ENCODE data around the gene SEZ6L.

SEZ6L gene

DNA sequence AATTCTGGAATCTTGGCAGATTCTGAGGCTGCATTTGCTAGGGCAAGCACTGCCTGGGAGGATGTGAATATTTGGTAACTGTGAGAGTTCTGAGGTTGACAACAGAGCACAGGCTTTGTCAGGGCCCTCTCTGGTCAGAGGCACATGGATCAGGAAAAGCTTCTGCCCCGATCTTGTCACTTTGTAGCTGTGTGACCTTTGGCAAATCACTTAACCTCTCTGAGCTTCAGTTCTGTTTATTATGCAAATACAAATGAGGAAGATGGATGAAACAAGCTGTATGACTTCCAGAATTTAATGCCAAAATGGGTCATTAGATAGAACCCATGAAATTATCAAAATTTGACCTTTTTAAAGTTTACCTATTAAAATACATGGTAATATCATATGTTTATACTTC is 94.9 kb downstream of the SEZ6L start:
- Histone ChIP-seq H3K36me3 (ENCODE audit: control insufficient read depth, low read length) (no peaks in the 10 kb centered on the region), H3K4me1 (ENCODE audit: control insufficient read depth, low read length) (no peaks in the 10 kb centered on the region), H3K9me2 (replicated peaks; ENCODE audit: control insufficient read depth, low read length) (no peaks in the 10 kb centered on the region), H3K4me2 (ENCODE audit: low read length) (no peak overlapping the region), H3F3A (ENCODE audit: control insufficient read depth, insufficient read depth) (no peaks in the 10 kb centered on the region), H3K9me3 (ENCODE audit: control insufficient read depth, insufficient read depth, low read length) (no peaks in the 10 kb centered on the region), H3K27me3 (ENCODE audit: control insufficient read depth, low read length) (no peaks in the 10 kb centered on the region), H3K27ac (ENCODE audit: low read depth, low read length) (no peak overlapping the region), H4K20me1 (ENCODE audit: control insufficient read depth, insufficient read depth, low read depth, low read length) (no peaks in the 10 kb centered on the region), H3K4me3 (ENCODE audit: low read length) (no peak overlapping the region), H3K79me2 (ENCODE audit: control insufficient read depth, low read length) (no peaks in the 10 kb centered on the region)
- TF ChIP-seq EZH2phosphoT487 (IDR thresholded peaks at IDR 0.05; ENCODE audit: borderline replicate concordance, low read length): no peak
- TF ChIP-seq, protein P1, sequence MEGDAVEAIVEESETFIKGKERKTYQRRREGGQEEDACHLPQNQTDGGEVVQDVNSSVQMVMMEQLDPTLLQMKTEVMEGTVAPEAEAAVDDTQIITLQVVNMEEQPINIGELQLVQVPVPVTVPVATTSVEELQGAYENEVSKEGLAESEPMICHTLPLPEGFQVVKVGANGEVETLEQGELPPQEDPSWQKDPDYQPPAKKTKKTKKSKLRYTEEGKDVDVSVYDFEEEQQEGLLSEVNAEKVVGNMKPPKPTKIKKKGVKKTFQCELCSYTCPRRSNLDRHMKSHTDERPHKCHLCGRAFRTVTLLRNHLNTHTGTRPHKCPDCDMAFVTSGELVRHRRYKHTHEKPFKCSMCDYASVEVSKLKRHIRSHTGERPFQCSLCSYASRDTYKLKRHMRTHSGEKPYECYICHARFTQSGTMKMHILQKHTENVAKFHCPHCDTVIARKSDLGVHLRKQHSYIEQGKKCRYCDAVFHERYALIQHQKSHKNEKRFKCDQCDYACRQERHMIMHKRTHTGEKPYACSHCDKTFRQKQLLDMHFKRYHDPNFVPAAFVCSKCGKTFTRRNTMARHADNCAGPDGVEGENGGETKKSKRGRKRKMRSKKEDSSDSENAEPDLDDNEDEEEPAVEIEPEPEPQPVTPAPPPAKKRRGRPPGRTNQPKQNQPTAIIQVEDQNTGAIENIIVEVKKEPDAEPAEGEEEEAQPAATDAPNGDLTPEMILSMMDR (IDR thresholded peaks at IDR 0.05; ENCODE audit: low read depth, low read length, poor library complexity, severe bottlenecking): no peak

DNA sequence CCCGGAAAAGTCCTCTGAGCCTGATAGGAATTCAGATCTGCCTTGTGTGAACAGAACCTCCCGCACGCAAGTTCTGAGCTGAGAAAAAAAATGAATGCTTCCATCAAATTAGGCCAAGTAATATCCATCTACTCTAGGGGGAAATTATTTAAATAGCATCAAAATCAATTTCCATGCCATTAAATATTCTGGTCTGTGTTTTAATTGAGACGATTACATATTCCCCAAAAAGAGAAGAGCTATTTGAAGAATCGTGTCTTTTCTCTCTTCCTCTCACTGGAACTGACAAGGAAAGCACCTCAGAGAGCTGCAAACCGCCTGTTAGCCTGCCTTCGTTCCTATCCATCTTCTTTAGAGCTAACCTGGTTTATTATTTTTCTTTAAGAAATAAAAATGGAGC is 96.0 kb downstream of the SEZ6L start:
- H3K36me3 ChIP-seq (ENCODE audit: control insufficient read depth, low read length): no peaks in the 10 kb centered on the region
- H3F3A ChIP-seq (ENCODE audit: control insufficient read depth, insufficient read depth): no peaks in the 10 kb centered on the region
- no peaks in the 10 kb centered on the region for H3K79me2 ChIP-seq (ENCODE audit: control insufficient read depth, low read length)
- H3K4me2 ChIP-seq (ENCODE audit: low read length): no peak overlapping the region
- no peaks in the 10 kb centered on the region for H3K9me3 ChIP-seq (ENCODE audit: control insufficient read depth, insufficient read depth, low read length)
- H4K20me1 ChIP-seq (ENCODE audit: control insufficient read depth, insufficient read depth, low read depth, low read length): no peaks in the 10 kb centered on the region
- no peaks in the 10 kb centered on the region for H3K27me3 ChIP-seq (ENCODE audit: control insufficient read depth, low read length)
- H3K4me3 ChIP-seq (ENCODE audit: low read length): no peak overlapping the region
- H3K27ac ChIP-seq (ENCODE audit: low read depth, low read length): no peak overlapping the region
- no peaks in the 10 kb centered on the region for H3K9me2 ChIP-seq (replicated peaks; ENCODE audit: control insufficient read depth, low read length)
- TF ChIP-seq, protein P1 (IDR thresholded peaks at IDR 0.05; ENCODE audit: low read depth, low read length, poor library complexity, severe bottlenecking): no peak
- TF ChIP-seq EZH2phosphoT487 (IDR thresholded peaks at IDR 0.05; ENCODE audit: borderline replicate concordance, low read length): no peak
- H3K4me1 ChIP-seq (ENCODE audit: control insufficient read depth, low read length): no peaks in the 10 kb centered on the region

DNA sequence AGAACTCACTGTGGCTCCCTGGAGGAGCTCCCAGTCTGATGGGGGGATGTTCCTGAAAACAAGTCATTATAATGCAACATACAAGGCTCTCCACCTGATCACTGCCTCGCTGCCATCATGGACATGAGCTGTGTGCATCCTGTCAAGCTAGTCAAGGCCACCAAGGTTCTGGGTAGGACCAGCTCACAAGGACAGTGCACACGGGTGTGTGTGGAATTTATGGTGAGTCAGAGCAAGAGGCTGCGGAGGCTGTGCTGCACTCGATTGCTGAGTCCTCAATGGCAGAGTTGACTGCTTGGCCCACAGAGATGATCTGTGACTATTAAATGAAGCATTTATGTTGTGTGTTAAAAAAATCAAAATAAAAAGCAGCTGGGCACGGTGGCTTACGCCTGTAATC is 96.6 kb downstream of the SEZ6L start:
- H3K4me2 ChIP-seq (ENCODE audit: low read length): no peak overlapping the region
- no peaks in the 10 kb centered on the region for H3K9me3 ChIP-seq (ENCODE audit: control insufficient read depth, insufficient read depth, low read length)
- H3K27me3 ChIP-seq (ENCODE audit: control insufficient read depth, low read length): no peaks in the 10 kb centered on the region
- H3F3A ChIP-seq (ENCODE audit: control insufficient read depth, insufficient read depth): no peaks in the 10 kb centered on the region
- no peak for TF ChIP-seq EZH2phosphoT487 (IDR thresholded peaks at IDR 0.05; ENCODE audit: borderline replicate concordance, low read length)
- TF ChIP-seq, protein P1 (IDR thresholded peaks at IDR 0.05; ENCODE audit: low read depth, low read length, poor library complexity, severe bottlenecking): no peak
- H3K4me3 ChIP-seq (ENCODE audit: low read length): no peak overlapping the region
- no peaks in the 10 kb centered on the region for H3K4me1 ChIP-seq (ENCODE audit: control insufficient read depth, low read length)
- no peaks in the 10 kb centered on the region for H3K36me3 ChIP-seq (ENCODE audit: control insufficient read depth, low read length)
- H3K27ac ChIP-seq (ENCODE audit: low read depth, low read length): no peak overlapping the region
- no peaks in the 10 kb centered on the region for H3K79me2 ChIP-seq (ENCODE audit: control insufficient read depth, low read length)
- no peaks in the 10 kb centered on the region for H3K9me2 ChIP-seq (replicated peaks; ENCODE audit: control insufficient read depth, low read length)
- H4K20me1 ChIP-seq (ENCODE audit: control insufficient read depth, insufficient read depth, low read depth, low read length): no peaks in the 10 kb centered on the region

- no peak for TF ChIP-seq EZH2phosphoT487 (IDR thresholded peaks at IDR 0.05; ENCODE audit: borderline replicate concordance, low read length)
- TF ChIP-seq, protein P1 (IDR thresholded peaks at IDR 0.05; ENCODE audit: low read depth, low read length, poor library complexity, severe bottlenecking): no peak
- Histone ChIP-seq H3K9me2 (replicated peaks; ENCODE audit: control insufficient read depth, low read length) (no peaks in the 10 kb centered on the region), H3K9me3 (ENCODE audit: control insufficient read depth, insufficient read depth, low read length) (no peaks in the 10 kb centered on the region), H3K36me3 (ENCODE audit: control insufficient read depth, low read length) (no peaks in the 10 kb centered on the region), H4K20me1 (ENCODE audit: control insufficient read depth, insufficient read depth, low read depth, low read length) (no peaks in the 10 kb centered on the region), H3K4me1 (ENCODE audit: control insufficient read depth, low read length) (no peaks in the 10 kb centered on the region), H3F3A (ENCODE audit: control insufficient read depth, insufficient read depth) (no peaks in the 10 kb centered on the region), H3K79me2 (ENCODE audit: control insufficient read depth, low read length) (no peaks in the 10 kb centered on the region), H3K27ac (ENCODE audit: low read depth, low read length) (no peak overlapping the region), H3K4me3 (ENCODE audit: low read length) (no peak overlapping the region), H3K4me2 (ENCODE audit: low read length) (no peak overlapping the region), H3K27me3 (ENCODE audit: control insufficient read depth, low read length) (no peaks in the 10 kb centered on the region)
Observed at GRCh38 chr22:26267856-26268255, 98.6 kb downstream of the SEZ6L start.
